Pancreas (tissue), 10 donors: ENCODE results near the gene PRR12. TPM values are rescaled to one million over a fixed set of nuclear protein-coding genes. Genes with fewer than 3 reads are reported as not detected.

Experiments
- ATAC-seq, 4 donors: fragments of 200-7000 bp; cut with Tn5 transposase; one replicate each; pipeline versions ENCODE4 v1.8.0 to v1.9.1; 2020; ENCODE audit warnings: mild to moderate bottlenecking in 4 of 4, moderate library complexity in 4 of 4
- DNase-seq, 6 donors: peaks; one replicate each; pipeline ENCODE4 v3.0.0-alpha.2; 2020
- FAIRE-seq: peaks from 2 replicates; lab custom pipeline; 2012; peaks lifted over from hg19 to GRCh38; lab: Jason Lieb, UNC
- H3K27ac ChIP-seq, 4 donors: fragments of 200-600 bp; sonication (generic); 1 replicate in 3 of 4; 2 replicates in 1 of 4; pipeline versions ENCODE4 v1.5.0 to v1.8.0; 2020
- H3K27me3 ChIP-seq, 4 donors: fragments of 200-600 bp; one replicate each; pipeline ENCODE4 v1.8.0; 2021
- H3K36me3 ChIP-seq, 3 donors: fragments of 200-600 bp; sonication (generic) in 1 of 3; one replicate each; pipeline versions ENCODE4 v1.5.0 to v1.8.0; 2020 to 2021
- H3K4me1 ChIP-seq, 3 donors: fragments of 200-600 bp; one replicate each; pipeline ENCODE4 v1.8.0; 2021
- H3K4me3 ChIP-seq, 4 donors: fragments of 200-600 bp; sonication (generic) in 2 of 4; one replicate each; pipeline versions ENCODE4 v1.5.0 to v1.8.0; 2020 to 2021
- H3K9me3 ChIP-seq, 4 donors: fragments of 200-600 bp; one replicate each; pipeline ENCODE4 v1.8.0; 2021
- CTCF ChIP-seq, 4 donors: fragments of 200-600 bp; sonication (generic) in 3 of 4; IDR thresholded peaks; one replicate each; pipeline versions ENCODE4 v1.5.0 to v1.8.0; 2021; ENCODE audit warnings: antibody characterized with exemption in 4 of 4
- WGBS, 2 donors: extraction: QIAGEN DNeasy Blood & Tissue Kit; methylation state at CpG; one replicate each; pipeline ENCODE4 v1.1.7; 2013; 5-methylcytosine and 5-hydroxymethylcytosine counted together
- intact Hi-C, 3 donors: fragments of 100-400 bp; cut with DNase I; formaldehyde crosslinking; loops; one replicate each; pipeline versions ENCODE4 v1.11.1 to v1.14.2; 2022
- polyA plus RNA-seq, 2 donors: library from polyadenylated mRNA; stranded (reverse); fragments of 200-250 nt; gene quantifications; one replicate each; pipeline ENCODE4 v1.2.3, GENCODE V29; 2013
- total RNA-seq, 6 donors: library from RNA; stranded (reverse); fragmentation: NEBNext Ultra II Directional in 4 of 6; extraction: Animal tissue kit (Norgen Biotek cat#: 25700) in 4 of 6; gene quantifications; one replicate each; pipeline versions ENCODE4 v1.2.1 to v1.2.4, GENCODE V29; 2021 to 2023
- donor health status: healthy with polysubstance abuse.
- donor health status: DM: no; HTN: no; CAD: no; lungs with moderate emphysema.
- donor health status: DM: no; HTN: no; CAD: no.
- donor health status: control.
- donor health status: control.
- donor health status: Bipolar disorder and iron deficiency.
- donor health status: DM: yes; HTN: yes; CAD: no.
- donor health status: DM: no; HTN: no; CAD: no.
- donor health status: DM: no; HTN: no; CAD: no.
- donor health status: DM: yes; HTN: yes; CAD: no.

Gene PRR12
- total and polyA plus RNA-seq, 8 donors, result 8.3 to 18.9 (median 11.1) TPM

- intact Hi-C loops, result no loop called here
- H3K4me1 ChIP-seq, result no peaks in the 10 kb centered on the region
- H3K9me3 ChIP-seq, result no peaks in the 10 kb centered on the region
- H3K27ac ChIP-seq, result no peak overlapping the region
- H3K27me3 ChIP-seq, result no peaks in the 10 kb centered on the region
- TF ChIP-seq CTCF (IDR thresholded peaks at IDR 0.05), result no peak
- peaks cover 0 to 9% (median 0%) of the 10 kb centered on the region in 3 donors for H3K36me3 ChIP-seq
- DNase-seq (no peak), FAIRE-seq (no peak), ATAC-seq (no peak)
- 97 to 98% methylated on average over 12 of the region's 12 CpGs for WGBS, 2 donors
- H3K4me3 ChIP-seq, result no peak overlapping the region
Measured at GRCh38 chr19:49609499-49610092, 18.6 kb downstream of the PRR12 start.

DNA sequence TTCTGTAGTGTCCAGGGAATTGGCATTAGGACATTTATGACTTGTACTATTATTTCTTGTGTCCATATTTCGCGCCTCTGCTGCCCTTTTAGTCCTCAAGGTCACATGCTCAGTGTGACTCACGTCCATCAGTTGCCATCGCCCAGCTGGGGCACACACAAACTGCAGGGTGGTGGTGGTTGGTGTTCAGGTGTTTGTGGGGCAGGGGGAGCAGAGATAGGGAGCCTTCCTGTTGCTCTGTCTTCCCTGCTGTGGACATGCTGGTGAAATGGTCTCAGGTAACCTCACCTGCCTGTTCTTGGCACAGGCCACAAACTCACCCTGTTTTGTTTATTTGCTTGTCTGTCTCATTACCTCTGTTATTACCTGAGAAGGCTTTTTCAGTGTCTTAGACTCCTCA, 22.4 kb downstream of the PRR12 start:
- WGBS, 2 donors, result 43 to 46% methylated on average over 4 of the region's 4 CpGs
- Histone ChIP-seq H3K4me3 (no peak overlapping the region), H3K36me3 (peaks cover 0 to 23% (median 14%) of the 10 kb centered on the region in 3 donors), H3K9me3 (no peaks in the 10 kb centered on the region), H3K27me3 (no peaks in the 10 kb centered on the region), H3K4me1 (no peaks in the 10 kb centered on the region), H3K27ac (no peak overlapping the region)
- DNase-seq (peak in 1 of 6 donors; percentile 55), FAIRE-seq (no peak), ATAC-seq (peak; percentile 25 to 74 (median 54))
- intact Hi-C loops, result no loop called here
- no peak for TF ChIP-seq CTCF (IDR thresholded peaks at IDR 0.05)

GRCh38 chr19:49614096-49614833, 23.3 kb downstream of the PRR12 start:
- Histone ChIP-seq H3K27ac (no peak overlapping the region), H3K4me1 (no peaks in the 10 kb centered on the region), H3K27me3 (no peaks in the 10 kb centered on the region), H3K36me3 (peaks cover 0 to 22% (median 14%) of the 10 kb centered on the region in 3 donors), H3K4me3 (no peak overlapping the region), H3K9me3 (no peaks in the 10 kb centered on the region)
- ATAC-seq (peak in 2 of 4 donors; percentile 36 to 40), FAIRE-seq (no peak), DNase-seq (no peak)
- intact Hi-C loops, result no loop called here
- 88 to 91% methylated on average over 19 of the region's 19 CpGs for WGBS, 2 donors
- TF ChIP-seq CTCF (IDR thresholded peaks at IDR 0.05), result no peak

DNA sequence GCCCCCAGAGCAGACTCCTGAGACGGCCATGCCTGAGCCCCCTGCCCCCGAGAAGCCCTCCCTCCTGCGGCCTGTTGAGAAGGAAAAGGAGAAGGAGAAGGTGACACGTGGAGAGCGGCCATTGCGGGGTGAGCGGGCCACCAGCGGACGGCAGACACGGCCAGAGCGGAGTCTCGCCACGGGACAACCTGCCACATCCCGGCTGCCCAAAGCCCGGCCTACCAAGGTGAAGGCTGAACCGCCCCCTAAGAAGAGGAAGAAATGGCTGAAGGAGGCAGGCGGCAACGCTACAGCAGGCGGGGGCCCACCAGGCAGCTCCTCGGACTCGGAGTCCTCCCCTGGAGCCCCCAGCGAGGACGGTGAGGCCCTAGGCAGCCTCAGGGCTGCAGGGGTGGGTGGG, 24.9 kb downstream of the PRR12 start:
- H3K9me3 ChIP-seq, result no peaks in the 10 kb centered on the region
- H3K4me1 ChIP-seq, result no peaks in the 10 kb centered on the region
- TF ChIP-seq CTCF (IDR thresholded peaks at IDR 0.05), result no peak
- ATAC-seq, result no peak
- 96 to 97% methylated on average over 22 to 23 of the region's 23 CpGs for WGBS, 2 donors
- H3K27ac ChIP-seq, result no peak overlapping the region
- no peak for FAIRE-seq
- H3K4me3 ChIP-seq, result no peak overlapping the region
- no peak for DNase-seq
- H3K27me3 ChIP-seq, result no peaks in the 10 kb centered on the region
- H3K36me3 ChIP-seq, result peaks cover 0 to 19% (median 14%) of the 10 kb centered on the region in 3 donors
- intact Hi-C loops, result no loop called here

- Histone ChIP-seq H3K4me1 (no peaks in the 10 kb centered on the region), H3K27me3 (no peaks in the 10 kb centered on the region), H3K36me3 (peaks cover 0 to 21% (median 15%) of the 10 kb centered on the region in 3 donors), H3K9me3 (no peaks in the 10 kb centered on the region), H3K4me3 (no peak overlapping the region), H3K27ac (no peak overlapping the region)
- FAIRE-seq (no peak), DNase-seq (no peak), ATAC-seq (no peak)
- TF ChIP-seq CTCF (IDR thresholded peaks at IDR 0.05), result no peak
- WGBS, 2 donors, result 97 to 99% methylated on average over 7 of the region's 7 CpGs
- intact Hi-C loops, result no loop called here
Measured at GRCh38 chr19:49616532-49616931, 25.6 kb downstream of the PRR12 start.
